ENCODE measurements around the gene DENND4B. TPM values are rescaled to one million over a fixed set of nuclear protein-coding genes. Genes with fewer than 3 reads are reported as not detected.
"Not testable (repeated sequence)": the region's sequence is repeated elsewhere in the genome, so short reads cannot be mapped to it uniquely, and the experiment has no call there.

Gene DENND4B
- total RNA-seq, 3 donors from 2014 or later: 44.3 to 65.6 (median 46.5) TPM

DNA sequence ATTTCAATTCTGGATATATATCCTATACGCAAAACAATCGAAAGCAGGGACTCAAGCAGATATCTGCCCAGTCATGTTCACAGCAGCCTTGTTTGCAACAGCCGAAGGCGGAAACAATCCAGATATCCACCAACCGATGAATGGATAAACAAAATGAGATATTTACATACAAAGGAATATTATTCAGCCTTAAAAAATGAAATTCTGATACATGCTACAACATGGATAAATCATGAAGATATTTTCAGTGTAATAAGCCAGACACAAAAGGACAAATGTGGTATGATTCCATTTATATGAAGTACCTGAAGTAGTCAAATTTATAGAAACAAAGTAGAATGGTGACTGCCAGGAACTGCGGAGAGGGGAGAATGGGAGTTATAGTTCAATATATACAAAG, 39.4 kb downstream of the DENND4B start:
- H3K4me3 ChIP-seq: no peak overlapping the region
- ATAC-seq (no peak), DNase-seq (no peak)
- TF ChIP-seq, protein P1, sequence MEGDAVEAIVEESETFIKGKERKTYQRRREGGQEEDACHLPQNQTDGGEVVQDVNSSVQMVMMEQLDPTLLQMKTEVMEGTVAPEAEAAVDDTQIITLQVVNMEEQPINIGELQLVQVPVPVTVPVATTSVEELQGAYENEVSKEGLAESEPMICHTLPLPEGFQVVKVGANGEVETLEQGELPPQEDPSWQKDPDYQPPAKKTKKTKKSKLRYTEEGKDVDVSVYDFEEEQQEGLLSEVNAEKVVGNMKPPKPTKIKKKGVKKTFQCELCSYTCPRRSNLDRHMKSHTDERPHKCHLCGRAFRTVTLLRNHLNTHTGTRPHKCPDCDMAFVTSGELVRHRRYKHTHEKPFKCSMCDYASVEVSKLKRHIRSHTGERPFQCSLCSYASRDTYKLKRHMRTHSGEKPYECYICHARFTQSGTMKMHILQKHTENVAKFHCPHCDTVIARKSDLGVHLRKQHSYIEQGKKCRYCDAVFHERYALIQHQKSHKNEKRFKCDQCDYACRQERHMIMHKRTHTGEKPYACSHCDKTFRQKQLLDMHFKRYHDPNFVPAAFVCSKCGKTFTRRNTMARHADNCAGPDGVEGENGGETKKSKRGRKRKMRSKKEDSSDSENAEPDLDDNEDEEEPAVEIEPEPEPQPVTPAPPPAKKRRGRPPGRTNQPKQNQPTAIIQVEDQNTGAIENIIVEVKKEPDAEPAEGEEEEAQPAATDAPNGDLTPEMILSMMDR (IDR thresholded peaks at IDR 0.05): no peak
- no peaks in the 10 kb centered on the region for H3K4me1 ChIP-seq (ENCODE audit: low read depth)
- no peaks in the 10 kb centered on the region for H3K36me3 ChIP-seq (ENCODE audit: low read depth)
- intact Hi-C loops (cut with DNase I, micrococcal nuclease): no loop called here
- no peaks in the 10 kb centered on the region for H3K9me3 ChIP-seq

DNA sequence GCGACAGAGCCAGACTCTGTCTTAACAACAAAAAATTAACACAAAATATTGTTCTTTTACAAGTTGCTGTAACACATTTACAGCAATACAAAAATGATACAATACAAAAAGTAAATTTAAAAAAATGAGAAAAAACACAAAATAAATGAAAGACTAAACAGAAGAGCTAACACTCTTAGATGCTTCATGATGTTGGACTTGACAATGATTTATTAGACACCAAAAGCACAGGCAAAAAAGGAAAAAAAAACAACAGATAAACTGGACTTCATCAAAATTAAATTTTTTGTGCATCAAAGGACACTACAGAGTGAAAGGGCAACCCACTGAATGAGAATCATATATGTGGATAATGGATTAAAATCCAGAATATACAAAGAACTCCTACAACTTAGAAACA, 40.1 kb downstream of the DENND4B start:
- TF ChIP-seq, protein P1 (IDR thresholded peaks at IDR 0.05): no peak
- DNase-seq (no peak), ATAC-seq (no peak)
- intact Hi-C loops (cut with DNase I, micrococcal nuclease): no loop called here
- H3K9me3 ChIP-seq: no peaks in the 10 kb centered on the region
- H3K36me3 ChIP-seq (ENCODE audit: low read depth): no peaks in the 10 kb centered on the region
- H3K4me3 ChIP-seq: no peak overlapping the region
- no peaks in the 10 kb centered on the region for H3K4me1 ChIP-seq (ENCODE audit: low read depth)

DNA sequence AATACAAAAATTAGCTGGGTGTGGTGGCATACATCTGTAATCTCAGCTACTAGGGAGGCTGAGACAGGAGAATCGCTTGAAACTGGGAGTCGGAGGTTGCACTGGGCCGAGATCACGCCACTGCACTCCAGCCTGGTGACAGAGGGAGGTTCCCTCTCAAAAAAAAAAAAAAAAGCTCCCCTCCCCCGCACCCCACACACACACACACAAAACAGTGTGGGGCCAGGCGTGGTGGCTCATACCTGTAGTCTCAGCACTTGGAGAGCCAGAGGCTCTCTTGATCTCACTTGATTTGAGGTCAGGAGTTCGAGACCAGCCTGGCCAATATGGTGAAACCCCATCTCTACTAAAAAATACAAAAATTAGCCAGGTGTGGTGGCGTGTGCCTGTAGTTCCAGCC, 40.6 kb downstream of the DENND4B start:
- H3K4me1 ChIP-seq (ENCODE audit: low read depth); intact Hi-C loops (cut with DNase I, micrococcal nuclease); H3K4me3 ChIP-seq; DNase-seq; H3K9me3 ChIP-seq; H3K36me3 ChIP-seq (ENCODE audit: low read depth); ATAC-seq: not testable (repeated sequence)

DNA sequence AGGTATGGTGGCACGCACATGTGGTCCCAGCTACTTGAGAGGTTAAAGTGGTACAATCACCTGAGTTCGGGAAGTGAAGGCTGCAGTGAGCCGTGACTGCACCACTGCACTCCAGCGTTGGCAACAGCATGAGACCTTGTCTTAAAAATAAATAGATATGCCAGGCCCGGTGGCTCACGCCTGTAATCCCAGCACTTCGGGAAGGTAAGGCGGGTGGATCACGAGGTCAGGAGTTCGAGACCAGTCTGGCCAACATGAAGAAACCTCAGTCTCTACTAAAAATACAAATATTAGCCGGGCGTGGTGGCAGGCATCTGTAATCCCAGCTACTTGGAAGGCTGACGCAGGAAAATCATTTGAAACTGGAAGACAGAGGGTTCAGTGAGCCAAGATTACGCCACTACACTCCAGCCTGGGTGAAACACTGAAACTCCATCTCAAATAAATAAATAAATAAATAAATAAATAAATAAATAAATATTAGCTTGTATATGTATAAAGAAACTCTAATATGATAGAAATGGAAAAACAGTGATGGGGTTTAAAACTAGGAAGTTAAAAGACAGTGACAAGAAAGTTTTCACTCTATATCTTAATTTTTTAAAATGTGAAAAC, 42.6 kb downstream of the DENND4B start:
- Histone ChIP-seq H3K36me3 (ENCODE audit: low read depth) (no peaks in the 10 kb centered on the region), H3K9me3 (no peaks in the 10 kb centered on the region), H3K4me1 (ENCODE audit: low read depth) (no peaks in the 10 kb centered on the region), H3K4me3 (no peak overlapping the region)
- DNase-seq (no peak), ATAC-seq (no peak)
- TF ChIP-seq, protein P1 (IDR thresholded peaks at IDR 0.05): no peak
- intact Hi-C loops (cut with DNase I, micrococcal nuclease): no loop called here

DNA sequence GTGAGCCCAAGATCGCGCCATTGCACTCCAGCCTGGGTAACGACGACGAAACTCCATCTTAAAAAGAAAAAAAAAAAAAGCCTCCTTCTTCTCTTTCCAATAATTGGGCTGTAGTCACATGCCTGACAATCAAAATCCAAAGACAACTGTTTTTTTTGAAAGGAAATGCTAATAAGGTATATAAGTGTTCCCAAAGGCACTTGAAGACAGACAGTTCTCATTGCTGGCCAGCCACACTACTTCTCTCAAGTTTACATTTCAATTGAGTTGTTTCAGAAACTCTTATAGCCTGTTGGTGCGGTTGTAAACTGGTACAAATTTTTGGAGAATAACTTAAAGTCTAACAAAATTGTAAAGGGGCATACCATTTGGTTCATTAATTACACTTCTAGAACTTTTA, 47.0 kb downstream of the DENND4B start:
- Histone ChIP-seq H3K9me3 (no peaks in the 10 kb centered on the region), H3K36me3 (ENCODE audit: low read depth) (no peaks in the 10 kb centered on the region), H3K4me1 (ENCODE audit: low read depth) (no peaks in the 10 kb centered on the region), H3K4me3 (no peak overlapping the region)
- TF ChIP-seq, protein P1 (IDR thresholded peaks at IDR 0.05): no peak
- DNase-seq (no peak), ATAC-seq (no peak)
- intact Hi-C loops (cut with DNase I, micrococcal nuclease): no loop called here

DNA sequence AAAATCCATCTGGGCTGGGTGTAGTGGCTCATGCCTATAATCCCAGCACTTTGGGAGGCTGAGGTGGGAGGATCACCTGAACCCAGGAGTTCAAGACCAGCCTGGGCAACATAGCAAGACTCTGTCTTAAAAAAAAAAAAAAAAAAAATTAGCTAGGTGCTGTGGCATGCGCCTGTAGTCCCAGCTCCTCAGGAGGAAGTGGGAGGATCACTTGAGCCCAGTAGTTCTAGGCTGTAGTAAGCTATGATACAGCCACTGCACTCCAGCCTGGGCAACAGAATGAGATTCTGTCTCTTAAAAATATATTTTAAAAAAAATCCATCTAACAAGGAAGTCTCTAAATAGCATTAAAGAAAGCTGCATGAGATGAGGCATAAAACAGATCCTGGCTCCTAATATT, 50.7 kb downstream of the DENND4B start:
- intact Hi-C loops (cut with DNase I, micrococcal nuclease); H3K4me3 ChIP-seq; H3K9me3 ChIP-seq; H3K36me3 ChIP-seq (ENCODE audit: low read depth); H3K4me1 ChIP-seq (ENCODE audit: low read depth); ATAC-seq; DNase-seq: not testable (repeated sequence)

DNA sequence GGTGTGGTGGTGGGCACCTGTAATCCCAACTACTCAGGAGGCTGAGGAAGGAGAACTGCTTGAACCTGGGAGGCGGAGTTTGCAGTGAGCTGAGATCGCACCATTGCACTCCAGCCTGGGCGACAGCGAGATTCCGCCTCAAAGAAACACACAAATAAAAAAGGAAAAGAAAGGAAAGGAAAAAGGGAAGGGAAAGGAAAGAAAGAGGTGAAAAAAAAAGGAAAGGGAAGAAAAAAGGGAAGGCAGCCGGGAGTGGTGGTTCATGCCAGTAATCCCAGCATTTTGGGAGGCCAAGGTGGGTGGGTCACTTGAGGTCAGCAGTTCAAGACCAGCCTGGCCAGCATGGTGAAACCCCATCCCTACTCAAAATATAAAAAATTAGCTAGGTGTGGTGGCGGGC, 55.5 kb downstream of the DENND4B start:
- H3K36me3 ChIP-seq (ENCODE audit: low read depth); ATAC-seq; DNase-seq; H3K4me3 ChIP-seq; H3K9me3 ChIP-seq; intact Hi-C loops (cut with DNase I, micrococcal nuclease): not testable (repeated sequence)
- peaks cover 29% of the 10 kb centered on the region for H3K4me1 ChIP-seq (ENCODE audit: low read depth)
